A673 (cell line): Measurements from ENCODE around the gene CHD5. TPM values are rescaled to one million over a fixed set of nuclear protein-coding genes. Genes with fewer than 3 reads are reported as not detected.

Source experiments
- BruUV-seq: library from RNA; stranded (reverse); fragments of 400-500 nt; replicated peaks from 2 replicates; lab custom pipeline; 2021; lab: Mats Ljungman, UMichigan
- CTCF ChIA-PET: fragments of 300-600 bp; sonication (Branson Sonifier 250); formaldehyde crosslinking; loops from one replicate; lab custom pipeline; 2022; ENCODE audit warnings: antibody characterized with exemption; lab: Charles Lee
- POLR2A ChIA-PET: fragments of 300-600 bp; sonication (Branson Sonifier 250); formaldehyde crosslinking; loops from one replicate; lab custom pipeline; 2022; ENCODE audit warnings: antibody characterized with exemption; ENCODE audit not compliant: low non-redundant PET; lab: Charles Lee
- DNase-seq: peaks from one replicate; pipeline ENCODE4 v3.0.0-alpha.2; 2015; ENCODE audit warnings: low spot score
- H3K27ac ChIP-seq: fragments of 200-600 bp; sonication (generic); 2 replicates; pipeline ENCODE4 v1.5.1; 2016; ENCODE audit warnings: mixed run types, low read depth, mild to moderate bottlenecking, mixed read lengths, antibody characterized with exemption, low read length; ENCODE audit not compliant: poor library complexity, severe bottlenecking
- H3K27me3 ChIP-seq: fragments of 200-600 bp; sonication (generic); replicated peaks from 2 replicates; pipeline ENCODE4 v1.6.1; 2017; ENCODE audit warnings: mixed run types, low read depth, mild to moderate bottlenecking, mixed read lengths, antibody characterized with exemption, low read length; ENCODE audit not compliant: insufficient read depth, poor library complexity
- H3K36me3 ChIP-seq: fragments of 200-600 bp; sonication (generic); 2 replicates; pipeline ENCODE4 v1.6.1; 2016; ENCODE audit warnings: mixed run types, mild to moderate bottlenecking, mixed read lengths, antibody characterized with exemption, low read length; ENCODE audit not compliant: insufficient read depth, poor library complexity, severe bottlenecking
- H3K4me1 ChIP-seq: fragments of 200-600 bp; sonication (generic); 2 replicates; pipeline ENCODE4 v1.6.1; 2017; ENCODE audit warnings: mixed run types, mild to moderate bottlenecking, mixed read lengths, antibody characterized with exemption, low read length; ENCODE audit not compliant: insufficient read depth, poor library complexity, severe bottlenecking
- H3K4me3 ChIP-seq: fragments of 200-600 bp; sonication (generic); 2 replicates; pipeline ENCODE4 v1.5.1; 2016; ENCODE audit warnings: low read depth, mixed run types, mild to moderate bottlenecking, mixed read lengths, low read length; ENCODE audit not compliant: poor library complexity, severe bottlenecking
- H3K9me3 ChIP-seq: fragments of 200-600 bp; sonication (generic); 2 replicates; pipeline ENCODE4 v1.6.1; 2016; ENCODE audit warnings: mixed run types, low read depth, mild to moderate bottlenecking, mixed read lengths, antibody characterized with exemption, low read length; ENCODE audit not compliant: poor library complexity, severe bottlenecking
- EZH2 ChIP-seq: fragments of 200-600 bp; sonication (generic); IDR thresholded peaks from 2 replicates; pipeline ENCODE4 v1.6.1; 2017; ENCODE audit warnings: borderline replicate concordance, low read depth, mild to moderate bottlenecking, mixed read lengths, antibody characterized with exemption, low read length; ENCODE audit not compliant: poor library complexity, severe bottlenecking
- intact Hi-C: fragments of 100-400 bp; cut with micrococcal nuclease; formaldehyde crosslinking; loops from one replicate; pipeline ENCODE4 v1.10.0; 2022; ENCODE audit not compliant: unreplicated experiment
- total RNA-seq: library from RNA; stranded (reverse); gene quantifications from 2 replicates; pipeline ENCODE4 v1.2.3, GENCODE V29; 2021
- TF ChIP-seq, protein P1 (sequence below): fragments of 300-800, 200-600 bp; sonication (generic); conservative IDR thresholded peaks from 2 replicates; pipeline ENCODE4 v1.5.1; 2017; ENCODE audit warnings: low read depth, mild to moderate bottlenecking, antibody characterized with exemption, low read length, moderate library complexity, mixed read lengths

The CHD5 gene
- total RNA-seq, 1 experiment from 2014 or later = 0.58 TPM

DNA sequence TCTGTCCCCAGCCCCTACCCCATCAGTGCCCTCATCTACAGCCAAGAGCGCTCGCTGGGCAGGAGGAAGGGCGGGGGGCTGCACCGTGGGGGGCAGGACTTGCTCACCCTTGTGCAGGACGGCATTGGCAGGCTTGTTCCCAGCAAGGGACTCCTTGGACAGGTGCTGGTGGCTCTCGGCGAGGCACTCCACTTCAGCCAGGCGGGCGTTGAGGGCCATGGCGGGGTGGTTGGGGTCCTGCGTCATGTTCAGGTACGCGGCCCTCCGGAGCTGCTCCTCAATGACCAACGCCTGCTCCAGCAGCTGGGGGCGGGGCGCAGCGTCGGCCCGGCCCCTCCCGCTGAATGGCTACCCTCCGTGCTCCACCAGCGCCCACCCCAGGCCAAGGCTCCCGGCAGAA lies 70.4 kb downstream of the CHD5 start:
- BruUV-seq = no TSS peak
- Histone ChIP-seq H3K36me3 (no peaks in the 10 kb centered on the region), H3K4me1 (no peaks in the 10 kb centered on the region), H3K9me3 (no peaks in the 10 kb centered on the region), H3K4me3 (no peak overlapping the region), H3K27me3 (no peaks in the 10 kb centered on the region), H3K27ac (no peak overlapping the region)
- intact Hi-C loops = loop anchor here (2.0 to 5.0 kb wide), 3 partner anchors 73 to 293 kb away; partner anchors contain the start of genes CHD5 and HES3
- POLR2A ChIA-PET = no interaction called here
- TF ChIP-seq, protein P1, sequence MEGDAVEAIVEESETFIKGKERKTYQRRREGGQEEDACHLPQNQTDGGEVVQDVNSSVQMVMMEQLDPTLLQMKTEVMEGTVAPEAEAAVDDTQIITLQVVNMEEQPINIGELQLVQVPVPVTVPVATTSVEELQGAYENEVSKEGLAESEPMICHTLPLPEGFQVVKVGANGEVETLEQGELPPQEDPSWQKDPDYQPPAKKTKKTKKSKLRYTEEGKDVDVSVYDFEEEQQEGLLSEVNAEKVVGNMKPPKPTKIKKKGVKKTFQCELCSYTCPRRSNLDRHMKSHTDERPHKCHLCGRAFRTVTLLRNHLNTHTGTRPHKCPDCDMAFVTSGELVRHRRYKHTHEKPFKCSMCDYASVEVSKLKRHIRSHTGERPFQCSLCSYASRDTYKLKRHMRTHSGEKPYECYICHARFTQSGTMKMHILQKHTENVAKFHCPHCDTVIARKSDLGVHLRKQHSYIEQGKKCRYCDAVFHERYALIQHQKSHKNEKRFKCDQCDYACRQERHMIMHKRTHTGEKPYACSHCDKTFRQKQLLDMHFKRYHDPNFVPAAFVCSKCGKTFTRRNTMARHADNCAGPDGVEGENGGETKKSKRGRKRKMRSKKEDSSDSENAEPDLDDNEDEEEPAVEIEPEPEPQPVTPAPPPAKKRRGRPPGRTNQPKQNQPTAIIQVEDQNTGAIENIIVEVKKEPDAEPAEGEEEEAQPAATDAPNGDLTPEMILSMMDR = no peak
- no peak for TF ChIP-seq EZH2
- DNase-seq = no peak
- CTCF ChIA-PET = no interaction called here

DNA sequence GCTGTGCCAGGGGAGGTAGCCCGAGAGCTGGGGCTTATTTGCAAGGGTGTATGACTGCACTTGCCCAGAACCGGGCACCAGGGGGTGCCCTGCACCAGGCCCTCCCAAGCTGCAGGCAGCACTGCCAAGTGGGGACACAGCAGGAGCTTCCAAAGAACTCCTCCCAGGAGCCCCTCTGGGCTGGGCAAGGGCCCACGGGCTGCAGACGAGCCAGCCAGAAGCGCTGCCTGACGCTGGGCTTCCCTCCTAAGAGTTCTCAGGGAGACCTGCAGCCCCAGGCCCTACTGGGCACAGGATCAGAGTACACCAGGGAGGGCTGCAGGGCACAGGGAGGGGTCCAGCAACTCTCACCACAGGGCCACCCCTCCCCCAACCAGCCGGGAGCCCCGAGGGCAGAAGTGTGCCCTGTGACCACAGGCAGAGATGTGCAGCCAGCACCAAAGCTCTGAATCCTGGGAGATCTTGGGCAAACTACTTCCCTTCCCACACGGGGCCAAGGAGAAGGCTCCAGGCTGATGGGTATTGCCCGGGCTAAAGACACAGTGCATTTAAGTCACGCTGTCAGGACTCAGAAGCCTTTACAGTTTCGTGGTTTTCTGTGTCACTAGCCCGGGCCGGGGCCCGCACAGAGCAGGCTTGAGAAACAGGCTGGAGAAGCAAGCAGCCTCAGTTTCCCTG lies 71.0 kb downstream of the CHD5 start:
- H3K4me3 ChIP-seq = no peak overlapping the region
- H3K4me1 ChIP-seq = no peaks in the 10 kb centered on the region
- intact Hi-C loops = loop anchor here (2.0 to 5.0 kb wide), 3 partner anchors 73 to 293 kb away; partner anchors contain the start of genes CHD5 and HES3
- BruUV-seq = no TSS peak
- H3K36me3 ChIP-seq = no peaks in the 10 kb centered on the region
- H3K27me3 ChIP-seq = no peaks in the 10 kb centered on the region
- no peaks in the 10 kb centered on the region for H3K9me3 ChIP-seq
- ChIA-PET CTCF (interaction anchor here (0.7 to 1.1 kb wide), 4 partner anchors 39 to 136 kb away, joined by 4 to 9 read pairs (median 5); no protein-coding TSS in a partner anchor), POLR2A (interaction anchor here (0.5 kb wide), 1 partner anchor 51 kb away, joined by 8 read pairs; no protein-coding TSS in a partner anchor)
- H3K27ac ChIP-seq = no peak overlapping the region
- no peak for TF ChIP-seq EZH2
- TF ChIP-seq, protein P1 = peak; percentile 66
- DNase-seq = peak; percentile 77

DNA sequence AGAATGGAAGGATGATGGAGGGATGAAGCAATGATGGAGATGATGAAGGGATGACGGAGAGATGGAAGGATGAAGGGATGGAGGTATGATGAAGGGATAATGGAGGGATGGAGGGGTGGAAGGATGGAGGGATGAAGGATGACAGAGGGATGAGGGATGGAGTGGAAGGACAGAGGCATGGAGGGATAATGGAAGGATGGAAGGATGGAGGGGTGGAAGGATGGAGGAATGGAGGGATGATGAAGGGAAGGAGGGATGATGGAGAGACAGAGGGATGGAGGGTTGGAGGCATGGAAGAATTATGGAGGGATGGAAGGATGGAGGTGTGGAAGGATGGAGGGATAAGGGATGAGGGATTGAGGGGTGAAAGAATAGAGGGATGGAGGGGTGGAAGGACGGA lies 71.6 kb downstream of the CHD5 start:
- ChIA-PET POLR2A (no interaction called here), CTCF (interaction anchor here (0.7 to 1.1 kb wide), 4 partner anchors 40 to 137 kb away, joined by 4 to 9 read pairs (median 5); no protein-coding TSS in a partner anchor)
- TF ChIP-seq EZH2 = no peak
- TF ChIP-seq, protein P1 = no peak
- H3K27ac ChIP-seq = no peak overlapping the region
- intact Hi-C loops = loop anchor here (2.0 to 5.0 kb wide), 3 partner anchors 74 to 294 kb away; partner anchors contain the start of genes CHD5 and HES3
- no peaks in the 10 kb centered on the region for H3K9me3 ChIP-seq
- no peaks in the 10 kb centered on the region for H3K27me3 ChIP-seq
- no peaks in the 10 kb centered on the region for H3K36me3 ChIP-seq
- no peaks in the 10 kb centered on the region for H3K4me1 ChIP-seq
- no peak overlapping the region for H3K4me3 ChIP-seq
- no TSS peak for BruUV-seq
- no peak for DNase-seq
